Left lung (tissue), 10 donors: ENCODE measurements around the gene FCER2. TPM values are rescaled to one million over a fixed set of nuclear protein-coding genes. Genes with fewer than 3 reads are reported as not detected.

ENCODE experiments used
- ATAC-seq: fragments of 200-7000 bp; cut with Tn5 transposase; one replicate; pipeline ENCODE4 v1.9.1; 2020; ENCODE audit warnings: moderate library complexity
- DNase-seq, 4 donors: peaks; one replicate each; pipeline ENCODE4 v3.0.0-alpha.2; 2013 to 2020
- H3K27ac ChIP-seq, 2 donors: fragments of 200-600 bp; sonication (generic) in 1 of 2; one replicate each; pipeline versions ENCODE4 v1.5.0 to v1.8.0; 2020 to 2021
- H3K27me3 ChIP-seq, 2 donors: fragments of 200-600 bp; sonication (generic) in 1 of 2; one replicate each; pipeline versions ENCODE4 v1.5.0 to v1.8.0; 2020 to 2021
- H3K36me3 ChIP-seq, 2 donors: fragments of 200-600 bp; sonication (generic) in 1 of 2; one replicate each; pipeline versions ENCODE4 v1.5.0 to v1.8.0; 2020 to 2021
- H3K4me1 ChIP-seq, 2 donors: fragments of 200-600 bp; one replicate each; pipeline ENCODE4 v1.8.0; 2021
- H3K4me3 ChIP-seq, 2 donors: fragments of 200-600 bp; sonication (generic) in 1 of 2; one replicate each; pipeline versions ENCODE4 v1.5.0 to v1.8.0; 2020 to 2021; ENCODE audit warnings: mild to moderate bottlenecking in 1 of 2
- H3K9me3 ChIP-seq, 2 donors: fragments of 200-600 bp; sonication (generic) in 1 of 2; one replicate each; pipeline versions ENCODE4 v1.5.0 to v1.8.0; 2020 to 2021
- CTCF ChIP-seq, 2 donors: fragments of 200-600 bp; sonication (generic) in 1 of 2; IDR thresholded peaks; one replicate each; pipeline versions ENCODE4 v1.5.0 to v1.8.0; 2021; ENCODE audit warnings: antibody characterized with exemption in 2 of 2
- intact Hi-C, 2 donors: fragments of 100-400 bp; cut with DNase I; formaldehyde crosslinking; loops; one replicate each; pipeline versions ENCODE4 v1.11.2 to v1.14.2; 2022
- polyA plus RNA-seq, 6 donors: library from polyadenylated mRNA; unstranded; fragments of 120-200 nt; gene quantifications; one replicate each; pipeline ENCODE4 v1.2.1, GENCODE V29; 2013; ENCODE audit not compliant: insufficient read length in 6 of 6
- total RNA-seq, 2 donors: library from RNA; stranded (reverse); fragmentation: NEBNext Ultra II Directional; extraction: Animal tissue kit (Norgen Biotek cat#: 25700); gene quantifications; one replicate each; pipeline ENCODE4 v1.2.1, GENCODE V29; 2021
- donor health status: DM: no; HTN: yes; CAD: no.
- donor health status: DM: no; HTN: no; CAD: no.

FCER2 gene
- total and polyA plus RNA-seq, 8 donors = 0.27 to 0.73 (median 0.54) TPM

- no peak for TF ChIP-seq CTCF (IDR thresholded peaks at IDR 0.05)
- no peaks in the 10 kb centered on the region for H3K9me3 ChIP-seq
- H3K4me1 ChIP-seq = peaks cover 0 to 51% of the 10 kb centered on the region in 2 donors
- H3K27ac ChIP-seq = no peak overlapping the region
- H3K4me3 ChIP-seq = no peak overlapping the region
- DNase-seq (no peak), ATAC-seq (no peak)
- intact Hi-C loops = no loop called here
- H3K27me3 ChIP-seq = peaks cover 0 to 6% of the 10 kb centered on the region in 2 donors
- peaks cover 0 to 59% of the 10 kb centered on the region in 2 donors for H3K36me3 ChIP-seq
These were observed 58.9 kb downstream of the FCER2 start for GRCh38 chr19:7643031-7643415.

- TF ChIP-seq CTCF (IDR thresholded peaks at IDR 0.05) = no peak
- H3K36me3 ChIP-seq = peaks cover 0 to 53% of the 10 kb centered on the region in 2 donors
- H3K4me3 ChIP-seq = no peak overlapping the region
- intact Hi-C loops = no loop called here
- no peak for ATAC-seq
- no peak overlapping the region for H3K27ac ChIP-seq
- peaks cover 0 to 12% of the 10 kb centered on the region in 2 donors for H3K27me3 ChIP-seq
- H3K4me1 ChIP-seq = peaks cover 0 to 54% of the 10 kb centered on the region in 2 donors
- H3K9me3 ChIP-seq = no peaks in the 10 kb centered on the region
- DNase-seq = peak in 1 of 4 donors; percentile 72
These were observed 59.5 kb downstream of the FCER2 start for GRCh38 chr19:7642295-7643030.

GRCh38 chr19:7641290-7642276 lies 60.3 kb downstream of the FCER2 start:
- H3K4me1 ChIP-seq = peaks cover 0 to 45% of the 10 kb centered on the region in 2 donors
- DNase-seq (peak in 1 of 4 donors; percentile 73), ATAC-seq (no peak)
- no peak for TF ChIP-seq CTCF (IDR thresholded peaks at IDR 0.05)
- peaks cover 0 to 45% of the 10 kb centered on the region in 2 donors for H3K36me3 ChIP-seq
- no peak overlapping the region for H3K27ac ChIP-seq
- intact Hi-C loops = no loop called here
- no peak overlapping the region for H3K4me3 ChIP-seq
- peaks cover 0 to 21% of the 10 kb centered on the region in 2 donors for H3K27me3 ChIP-seq
- H3K9me3 ChIP-seq = no peaks in the 10 kb centered on the region

GRCh38 chr19:7640803-7641202 lies 61.1 kb downstream of the FCER2 start:
- Histone ChIP-seq H3K27ac (no peak overlapping the region), H3K9me3 (no peaks in the 10 kb centered on the region), H3K4me1 (peaks cover 0 to 45% of the 10 kb centered on the region in 2 donors), H3K36me3 (peaks cover 0 to 37% of the 10 kb centered on the region in 2 donors), H3K27me3 (peaks cover 0 to 23% of the 10 kb centered on the region in 2 donors), H3K4me3 (no peak overlapping the region)
- intact Hi-C loops = no loop called here
- ATAC-seq (no peak), DNase-seq (peak in 1 of 4 donors; percentile 63)
- no peak for TF ChIP-seq CTCF (IDR thresholded peaks at IDR 0.05)
